Upper lobe of left lung (tissue), 6 donors: ENCODE measurements around the gene CD96. TPM values are rescaled to one million over a fixed set of nuclear protein-coding genes. Genes with fewer than 3 reads are reported as not detected.

Source experiments
- ATAC-seq, 2 donors: fragments of 200-7000 bp; cut with Tn5 transposase; one replicate each; pipeline ENCODE4 v1.9.1; 2022; ENCODE audit warnings: mild to moderate bottlenecking in 2 of 2, moderate library complexity in 2 of 2; ENCODE audit not compliant: low FRiP score in 2 of 2
- DNase-seq, 2 donors: peaks; one replicate each; pipeline ENCODE4 v3.0.0-alpha.2; 2019 to 2020
- H3K27ac ChIP-seq, 4 donors: fragments of 200-600 bp; sonication (generic); one replicate each; pipeline ENCODE4 v1.5.1; 2016 to 2019
- H3K27me3 ChIP-seq, 4 donors: fragments of 200-600 bp; sonication (generic); one replicate each; pipeline ENCODE4 v1.5.1; 2017 to 2019
- H3K36me3 ChIP-seq, 4 donors: fragments of 200-600 bp; sonication (generic); one replicate each; pipeline ENCODE4 v1.5.1; 2016 to 2019
- H3K4me1 ChIP-seq, 4 donors: fragments of 200-600 bp; sonication (generic); one replicate each; pipeline ENCODE4 v1.5.1; 2018 to 2019
- H3K4me3 ChIP-seq, 4 donors: fragments of 200-600 bp; sonication (generic); one replicate each; pipeline ENCODE4 v1.5.1; 2017 to 2019; ENCODE audit warnings: mild to moderate bottlenecking in 2 of 4, moderate library complexity in 1 of 4
- H3K9me3 ChIP-seq, 4 donors: fragments of 200-600 bp; sonication (generic); one replicate each; pipeline ENCODE4 v1.5.1; 2018 to 2019
- CTCF ChIP-seq, 6 experiments: fragments of 450-650 bp in 4 of 6; fragments of 200-600 bp in 2 of 6; sonication (generic) in 2 of 6; IDR thresholded peaks; one replicate each; pipeline ENCODE4 v1.5.1; 2016 to 2019; ENCODE audit warnings: antibody characterized with exemption in 6 of 6
- EP300 ChIP-seq, 4 donors: sonication (generic); formaldehyde crosslinking; IDR thresholded peaks; one replicate each; pipeline ENCODE4 v1.5.1; 2017; ENCODE audit warnings: antibody characterized with exemption in 4 of 4, control low read depth in 2 of 4
- POLR2A ChIP-seq, 4 donors: fragments of 450-650 bp; IDR thresholded peaks; one replicate each; pipeline ENCODE4 v1.5.1; 2016 to 2017; ENCODE audit warnings: antibody characterized with exemption in 4 of 4, mild to moderate bottlenecking in 2 of 4
- POLR2AphosphoS5 ChIP-seq, 2 donors: sonication (generic); formaldehyde crosslinking; IDR thresholded peaks; one replicate each; pipeline ENCODE4 v1.5.1; 2017; ENCODE audit warnings: antibody characterized with exemption in 2 of 2
- WGBS, 2 donors: methylation state at CpG; one replicate each; pipeline ENCODE4 v1.1.5; 2017 to 2018; 5-methylcytosine and 5-hydroxymethylcytosine counted together
- total RNA-seq, 6 donors: library from RNA; depleted of rRNA in 4 of 6; stranded (reverse); fragments of >200 nt in 4 of 6; gene quantifications; one replicate each; pipeline versions ENCODE4 v1.1.0 to v1.2.1, GENCODE V29; 2016 to 2021
- donor health status: DM: no; HTN: no; CAD: no; lungs with moderate emphysema.
- donor health status: DM: no; HTN: yes; CAD: no; lungs with severe emphysema.

Gene CD96
- total RNA-seq, 6 donors from 2014 or later: 2.4 to 18.2 (median 4.4) TPM

DNA sequence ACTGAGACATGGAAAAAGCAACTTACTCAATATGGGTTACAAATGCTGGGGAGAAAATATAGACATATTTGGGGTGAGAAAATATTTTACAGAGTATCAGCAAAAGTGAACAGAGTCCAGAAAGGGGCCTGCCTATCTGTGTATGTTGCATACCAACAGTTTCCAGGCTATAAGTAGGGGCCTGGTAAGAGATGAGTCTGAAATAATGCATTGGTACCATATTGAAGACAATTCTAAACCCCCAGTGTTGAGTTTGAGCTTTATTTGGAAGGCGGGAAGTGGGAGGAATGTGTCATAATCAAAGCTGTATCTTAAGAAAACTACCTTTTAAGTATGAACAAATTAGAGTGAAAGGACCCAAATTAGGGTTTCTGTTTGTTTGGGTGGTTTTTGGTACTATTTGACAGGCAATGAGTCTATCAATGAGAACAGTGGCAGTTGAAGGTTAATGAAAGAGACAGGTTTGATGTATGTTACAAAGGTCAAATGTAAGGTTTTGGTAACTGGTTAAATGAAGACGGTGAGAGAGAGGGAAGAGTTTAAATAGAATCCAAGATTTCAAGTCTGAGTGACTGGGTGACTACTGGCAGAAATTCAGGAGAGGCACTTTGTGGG lies 159.4 kb downstream of the CD96 start:
- TF ChIP-seq CTCF (IDR thresholded peaks at IDR 0.05) (no peak), POLR2AphosphoS5 (IDR thresholded peaks at IDR 0.05) (no peak), POLR2A (IDR thresholded peaks at IDR 0.05) (no peak), EP300 (IDR thresholded peaks at IDR 0.05) (no peak)
- no peaks in the 10 kb centered on the region for H3K4me1 ChIP-seq
- H3K4me3 ChIP-seq: no peak overlapping the region
- ATAC-seq (no peak), DNase-seq (no peak)
- 92 to 95% methylated on average over 2 of the region's 2 CpGs for WGBS, 2 donors
- no peaks in the 10 kb centered on the region for H3K9me3 ChIP-seq
- H3K27ac ChIP-seq: no peak overlapping the region
- no peaks in the 10 kb centered on the region for H3K36me3 ChIP-seq
- no peaks in the 10 kb centered on the region for H3K27me3 ChIP-seq

Other genes starting within 250 kb of the CD96 start
- gene ZBED2, start 53.1 kb downstream of the CD96 start, total RNA-seq: 10 to 100 TPM in 2 of 6 donors, 1 to 10 TPM in 4; 2.1 to 28.5 (median 7.6) TPM
- 10 to 100 TPM in 2 of 6 donors, 1 to 10 TPM in 4; 3.8 to 37.1 (median 7.2) TPM for gene PLCXD2, start 132.5 kb downstream of the CD96 start, total RNA-seq